HepG2 (cell line): ENCODE measurements around the gene DYNLT2B. TPM values are rescaled to one million over a fixed set of nuclear protein-coding genes. Genes with fewer than 3 reads are reported as not detected.

Experiments
- ATAC-seq: fragments of 200-7000 bp; cut with Tn5 transposase; 3 replicates; pipeline ENCODE4 v1.9.1; 2020; ENCODE audit warnings: mild to moderate bottlenecking, moderate library complexity
- BruUV-seq: library from RNA; stranded (reverse); fragments of 400-500 nt; replicated peaks from 2 replicates; lab custom pipeline; 2021; lab: Mats Ljungman, UMichigan
- CTCF ChIA-PET: fragments of 300-600 bp; formaldehyde crosslinking; extraction: SDS; loops from one replicate; lab custom pipeline; 2021; ENCODE audit warnings: low total read pairs, inconsistent platforms, low intra/inter-chr PET ratio; lab: Yijun Ruan, JAX
- POLR2A ChIA-PET: fragments of 350-600 bp; sonication (Branson Sonifier 250); formaldehyde crosslinking; loops from one replicate; lab custom pipeline; 2020; ENCODE audit warnings: antibody characterized with exemption, inconsistent platforms; lab: Yijun Ruan, JAX
- DNase-seq: peaks from one replicate; pipeline ENCODE4 v3.0.0-alpha.2; 2015; ENCODE audit warnings: low spot score
- FAIRE-seq: peaks from 3 replicates; lab custom pipeline; 2011; peaks lifted over from hg19 to GRCh38; lab: Jason Lieb, UNC
- H2AFZ ChIP-seq: one replicate; pipeline ENCODE4 v1.6.1; 2011; ENCODE audit warnings: low read length, inconsistent platforms
- H3K27ac ChIP-seq: fragments of 300-600 bp; 3 replicates; pipeline ENCODE4 v1.8.0; 2011; ENCODE audit warnings: mixed run types, mild to moderate bottlenecking, mixed read lengths, low read length, inconsistent platforms; ENCODE audit not compliant: insufficient read depth; ENCODE audit errors: extremely low read length
- H3K27me3 ChIP-seq, 2 experiments: fragments of 200-600 bp in 1 of 2; 2 replicates in 1 of 2; 3 replicates in 1 of 2; pipeline versions ENCODE4 v1.6.0 to v1.8.0; 2011; ENCODE audit warnings: low read length in 2 of 2, mild to moderate bottlenecking in 2 of 2, moderate library complexity in 2 of 2, inconsistent platforms in 1 of 2; ENCODE audit not compliant: insufficient read depth in 2 of 2, control insufficient read depth in 1 of 2
- H3K36me3 ChIP-seq, 2 experiments: fragments of 200-600 bp in 1 of 2; replicated peaks in 1 of 2; 2 replicates in 1 of 2; 3 replicates in 1 of 2; pipeline versions ENCODE4 v1.5.1 to v1.8.0; 2011; ENCODE audit warnings: low read length in 2 of 2, inconsistent platforms in 1 of 2; ENCODE audit not compliant: insufficient read depth in 2 of 2, control insufficient read depth in 1 of 2
- H3K4me1 ChIP-seq: 2 replicates; pipeline ENCODE4 v1.5.1; 2012; ENCODE audit warnings: low read length, inconsistent platforms; ENCODE audit not compliant: insufficient read depth
- H3K4me2 ChIP-seq: 2 replicates; pipeline ENCODE4 v1.6.0; 2011; ENCODE audit warnings: low read depth, low read length, inconsistent platforms
- H3K4me3 ChIP-seq, 3 experiments: fragments of 200-600 bp in 1 of 3; sonication (generic), shearing (Covaris generic) in 1 of 3; replicated peaks in 1 of 3; 2 replicates each; pipeline ENCODE4 v1.5.1; 2011 to 2016; ENCODE audit warnings: low read length in 3 of 3, inconsistent platforms in 2 of 3, low read depth in 2 of 3, mild to moderate bottlenecking in 2 of 3, control low read depth in 1 of 3, mixed read lengths in 1 of 3; ENCODE audit not compliant: insufficient read depth in 1 of 3
- H3K79me2 ChIP-seq: one replicate; pipeline ENCODE4 v1.6.1; 2011; ENCODE audit warnings: low read length, inconsistent platforms; ENCODE audit not compliant: insufficient read depth
- H3K9ac ChIP-seq: 2 replicates; pipeline ENCODE4 v1.6.0; 2011; ENCODE audit warnings: mild to moderate bottlenecking, low read depth, low read length, inconsistent platforms; ENCODE audit not compliant: insufficient read depth
- H3K9me3 ChIP-seq: 2 replicates; pipeline ENCODE4 v1.5.1; 2012; ENCODE audit warnings: mild to moderate bottlenecking, low read length
- H4K20me1 ChIP-seq: 2 replicates; pipeline ENCODE4 v1.6.0; 2011; ENCODE audit warnings: inconsistent platforms, mild to moderate bottlenecking, low read length, moderate library complexity; ENCODE audit not compliant: insufficient read depth
- ATAD3A ChIP-seq: sonication (generic); formaldehyde crosslinking; IDR thresholded peaks from 2 replicates; pipeline ENCODE4 v1.4.0; 2020; ENCODE audit warnings: missing genetic modification reagents
- BORCS8-MEF2B ChIP-seq: sonication (generic); formaldehyde crosslinking; IDR thresholded peaks from 2 replicates; pipeline ENCODE4 v1.8.0; 2022; ENCODE audit warnings: mild to moderate bottlenecking, missing genetic modification reagents
- MAFK ChIP-seq, 2 experiments: IDR thresholded peaks in 1 of 2; conservative IDR thresholded peaks in 1 of 2; 2 replicates each; pipeline ENCODE4 v1.6.1; 2011; ENCODE audit warnings: improper control_type of control experiment in 2 of 2, low read length in 2 of 2
- MZF1 ChIP-seq: sonication (generic); formaldehyde crosslinking; IDR thresholded peaks from 2 replicates; pipeline ENCODE4 v1.8.1; 2023; ENCODE audit warnings: mild to moderate bottlenecking, missing genetic modification reagents, borderline replicate concordance
- TGIF2 ChIP-seq: IDR thresholded peaks from 2 replicates; pipeline ENCODE4 v1.6.1; 2016; ENCODE audit warnings: control low read depth, missing compliant biosample characterization
- ZNF136 ChIP-seq: sonication (generic); formaldehyde crosslinking; IDR thresholded peaks from 2 replicates; pipeline ENCODE4 v1.8.1; 2022; ENCODE audit warnings: low read depth, mild to moderate bottlenecking, moderate library complexity, missing genetic modification reagents
- ZNF431 ChIP-seq: sonication (generic); formaldehyde crosslinking; IDR thresholded peaks from 2 replicates; pipeline ENCODE4 v1.9.0; 2022; ENCODE audit warnings: missing genetic modification reagents, low read depth, mild to moderate bottlenecking, borderline replicate concordance
- WGBS: methylation state at CpG from one replicate; pipeline ENCODE4 v1.1.6; 2017; ENCODE audit warnings: low lambda C conversion rate; 5-methylcytosine and 5-hydroxymethylcytosine counted together
- in situ Hi-C: cut with HindIII; loops from 2 replicates; pipeline ENCODE4 v1.10.0; 2017; ENCODE audit warnings: low pct_unique_long_range_greater_than_20kb; ENCODE audit not compliant: extremely low pct_ligation_motif_present
- intact Hi-C: fragments of 100-400 bp; cut with micrococcal nuclease; formaldehyde crosslinking; loops from one replicate; pipeline ENCODE4 v1.10.0; 2022; ENCODE audit not compliant: unreplicated experiment
- polyA plus RNA-seq, 8 experiments: library from polyadenylated mRNA; depleted of rRNA in 3 of 8; stranded (reverse) in 7 of 8; unstranded in 1 of 8; fragments of >200 nt; fragmentation: Illumina TruSeq in 4 of 8; extraction: Trizol in 4 of 8; gene quantifications; 2 replicates each; pipeline versions ENCODE4 v1.2.1 to v1.2.3, GENCODE V29; 2011 to 2016; ENCODE audit warnings: low read depth in 4 of 8, missing spikeins in 1 of 8, mixed read lengths in 1 of 8; ENCODE audit not compliant: insufficient read depth in 1 of 8
- total RNA-seq, 5 experiments: library from RNA; depleted of rRNA; stranded (reverse); fragments of >200 nt; fragmentation: Illumina TruSeq; extraction: Trizol; gene quantifications; 2 replicates each; pipeline ENCODE4 v1.2.3, GENCODE V29; 2016; ENCODE audit warnings: low read depth in 1 of 5
- TF ChIP-seq, protein P1 (sequence below): sonication (generic); formaldehyde crosslinking; IDR thresholded peaks from 2 replicates; pipeline ENCODE4 v1.8.1; 2022; ENCODE audit warnings: mild to moderate bottlenecking, missing genetic modification reagents
- TF ChIP-seq, protein P2 (sequence below): sonication (generic); formaldehyde crosslinking; IDR thresholded peaks from 2 replicates; pipeline ENCODE4 v1.4.0; 2020; ENCODE audit warnings: mild to moderate bottlenecking, missing genetic modification reagents, borderline replicate concordance

Gene DYNLT2B
- total and polyA plus RNA-seq, 2 of the 13 experiments (the other 11 are each of a cell fraction or from before 2014, with no cell fraction given): 4.0 to 7.0 TPM

DNA sequence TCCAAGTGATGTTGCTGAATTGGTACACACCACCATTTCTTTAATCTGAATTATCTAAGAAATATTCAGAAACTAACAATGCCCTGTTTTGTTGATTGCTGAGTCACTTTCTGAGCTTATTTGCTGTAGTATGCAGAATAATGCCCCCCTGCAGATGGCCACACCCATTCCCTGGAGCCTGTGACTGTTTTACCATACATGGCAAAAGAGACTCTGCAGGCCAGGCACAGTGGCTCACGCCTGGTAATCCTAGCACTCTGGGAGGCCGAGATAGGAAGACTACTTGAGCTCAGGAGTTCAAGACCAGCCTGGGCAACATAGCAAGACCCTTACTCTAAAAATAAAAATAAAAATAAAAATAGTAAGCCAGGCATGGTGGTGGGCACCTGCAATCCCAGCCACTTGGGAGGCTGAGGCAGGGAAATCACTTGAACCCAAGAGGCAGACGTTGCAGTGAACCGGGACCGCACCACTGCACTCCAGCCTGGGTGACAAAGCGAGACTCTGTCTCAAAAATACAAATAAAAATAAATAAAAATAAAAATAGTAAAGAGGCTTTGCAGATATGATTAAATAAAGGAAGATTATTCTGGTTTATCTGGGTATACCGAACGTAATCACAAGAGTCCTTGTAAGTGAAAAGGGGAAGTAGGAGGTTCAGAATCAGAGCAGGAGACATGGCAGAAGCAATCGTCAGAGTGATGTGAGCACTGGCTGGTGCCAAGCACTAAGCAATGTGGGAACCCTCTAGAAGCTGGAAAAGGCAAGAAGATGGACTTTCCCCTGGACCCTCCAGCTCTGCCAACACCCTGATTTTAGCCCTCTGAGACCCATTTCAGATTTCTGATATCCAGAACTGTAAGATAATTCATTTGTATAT lies 49.5 kb downstream of the DYNLT2B start:
- Histone ChIP-seq H3K79me2 (peaks cover 4% of the 10 kb centered on the region), H3K4me1 (no peaks in the 10 kb centered on the region), H3K36me3 (peaks cover 10 to 40% of the 10 kb centered on the region in 2 experiments; a peak in 4 of 5 replicates), H3K27me3 (no peaks in the 10 kb centered on the region), H3K27ac (no peak overlapping the region), H3K9me3 (no peaks in the 10 kb centered on the region), H3K9ac (no peak overlapping the region), H3K4me2 (no peak overlapping the region), H4K20me1 (no peaks in the 10 kb centered on the region), H3K4me3 (no peak overlapping the region), H2AFZ (no peak overlapping the region)
- 96% methylated on average over 9 of the region's 9 CpGs for WGBS
- in situ Hi-C loops (no loop called here), intact Hi-C loops (no loop called here)
- ChIA-PET POLR2A (no interaction called here), CTCF (no interaction called here)
- no TSS peak for BruUV-seq
- FAIRE-seq (no peak), DNase-seq (no peak), ATAC-seq (no peak)
- TF ChIP-seq MAFK (conservative IDR thresholded peaks at IDR 0.05 in 1 of 2, IDR thresholded peaks at IDR 0.05 in 1 of 2; ENCODE audit: low read length in 2 of 2) (peak; percentile 12 to 58; a peak in 3 of 4 replicates), TGIF2 (CRISPR knock-in tag) (no peak), ATAD3A (CRISPR knock-in tag) (no peak)
- TF ChIP-seq, protein P1, sequence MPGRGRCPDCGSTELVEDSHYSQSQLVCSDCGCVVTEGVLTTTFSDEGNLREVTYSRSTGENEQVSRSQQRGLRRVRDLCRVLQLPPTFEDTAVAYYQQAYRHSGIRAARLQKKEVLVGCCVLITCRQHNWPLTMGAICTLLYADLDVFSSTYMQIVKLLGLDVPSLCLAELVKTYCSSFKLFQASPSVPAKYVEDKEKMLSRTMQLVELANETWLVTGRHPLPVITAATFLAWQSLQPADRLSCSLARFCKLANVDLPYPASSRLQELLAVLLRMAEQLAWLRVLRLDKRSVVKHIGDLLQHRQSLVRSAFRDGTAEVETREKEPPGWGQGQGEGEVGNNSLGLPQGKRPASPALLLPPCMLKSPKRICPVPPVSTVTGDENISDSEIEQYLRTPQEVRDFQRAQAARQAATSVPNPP: no peak

DNA sequence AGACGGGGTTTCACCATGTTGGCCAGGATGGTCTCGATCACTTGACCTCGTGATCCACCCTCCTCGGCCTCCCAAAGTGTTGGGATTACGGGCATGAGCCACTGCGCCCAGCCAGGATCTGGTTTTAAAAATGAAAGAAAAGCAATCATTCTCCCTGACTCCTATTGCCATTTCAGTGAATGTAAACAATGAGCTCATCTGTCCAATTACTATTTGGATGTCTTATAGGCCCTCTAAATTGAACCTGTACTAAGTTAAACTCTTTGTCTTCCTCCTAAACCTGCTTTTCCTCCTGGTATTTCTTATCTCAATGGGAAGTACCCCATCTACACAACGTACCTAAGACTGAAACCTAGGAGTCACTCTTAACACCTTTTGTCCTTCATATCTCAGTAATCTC lies 54.2 kb downstream of the DYNLT2B start:
- Histone ChIP-seq H3K9ac (no peak overlapping the region), H3K79me2 (peaks cover 6% of the 10 kb centered on the region), H3K9me3 (no peaks in the 10 kb centered on the region), H3K27me3 (no peaks in the 10 kb centered on the region), H3K4me1 (no peaks in the 10 kb centered on the region), H2AFZ (no peak overlapping the region), H3K4me3 (no peak overlapping the region), H3K4me2 (no peak overlapping the region), H3K36me3 (peaks cover 1 to 35% of the 10 kb centered on the region in 2 experiments; a peak in 2 of 5 replicates), H4K20me1 (no peaks in the 10 kb centered on the region), H3K27ac (no peak overlapping the region)
- FAIRE-seq (no peak), DNase-seq (no peak), ATAC-seq (no peak)
- in situ Hi-C loops (no loop called here), intact Hi-C loops (no loop called here)
- BruUV-seq: no TSS peak
- WGBS: 100% methylated on average over 7 of the region's 7 CpGs
- POLR2A ChIA-PET: no interaction called here
- CTCF ChIA-PET: no interaction called here
- TF ChIP-seq ZNF431 (CRISPR knock-in tag): no peak
- no peak for TF ChIP-seq BORCS8-MEF2B (CRISPR knock-in tag)
- TF ChIP-seq, protein P2, sequence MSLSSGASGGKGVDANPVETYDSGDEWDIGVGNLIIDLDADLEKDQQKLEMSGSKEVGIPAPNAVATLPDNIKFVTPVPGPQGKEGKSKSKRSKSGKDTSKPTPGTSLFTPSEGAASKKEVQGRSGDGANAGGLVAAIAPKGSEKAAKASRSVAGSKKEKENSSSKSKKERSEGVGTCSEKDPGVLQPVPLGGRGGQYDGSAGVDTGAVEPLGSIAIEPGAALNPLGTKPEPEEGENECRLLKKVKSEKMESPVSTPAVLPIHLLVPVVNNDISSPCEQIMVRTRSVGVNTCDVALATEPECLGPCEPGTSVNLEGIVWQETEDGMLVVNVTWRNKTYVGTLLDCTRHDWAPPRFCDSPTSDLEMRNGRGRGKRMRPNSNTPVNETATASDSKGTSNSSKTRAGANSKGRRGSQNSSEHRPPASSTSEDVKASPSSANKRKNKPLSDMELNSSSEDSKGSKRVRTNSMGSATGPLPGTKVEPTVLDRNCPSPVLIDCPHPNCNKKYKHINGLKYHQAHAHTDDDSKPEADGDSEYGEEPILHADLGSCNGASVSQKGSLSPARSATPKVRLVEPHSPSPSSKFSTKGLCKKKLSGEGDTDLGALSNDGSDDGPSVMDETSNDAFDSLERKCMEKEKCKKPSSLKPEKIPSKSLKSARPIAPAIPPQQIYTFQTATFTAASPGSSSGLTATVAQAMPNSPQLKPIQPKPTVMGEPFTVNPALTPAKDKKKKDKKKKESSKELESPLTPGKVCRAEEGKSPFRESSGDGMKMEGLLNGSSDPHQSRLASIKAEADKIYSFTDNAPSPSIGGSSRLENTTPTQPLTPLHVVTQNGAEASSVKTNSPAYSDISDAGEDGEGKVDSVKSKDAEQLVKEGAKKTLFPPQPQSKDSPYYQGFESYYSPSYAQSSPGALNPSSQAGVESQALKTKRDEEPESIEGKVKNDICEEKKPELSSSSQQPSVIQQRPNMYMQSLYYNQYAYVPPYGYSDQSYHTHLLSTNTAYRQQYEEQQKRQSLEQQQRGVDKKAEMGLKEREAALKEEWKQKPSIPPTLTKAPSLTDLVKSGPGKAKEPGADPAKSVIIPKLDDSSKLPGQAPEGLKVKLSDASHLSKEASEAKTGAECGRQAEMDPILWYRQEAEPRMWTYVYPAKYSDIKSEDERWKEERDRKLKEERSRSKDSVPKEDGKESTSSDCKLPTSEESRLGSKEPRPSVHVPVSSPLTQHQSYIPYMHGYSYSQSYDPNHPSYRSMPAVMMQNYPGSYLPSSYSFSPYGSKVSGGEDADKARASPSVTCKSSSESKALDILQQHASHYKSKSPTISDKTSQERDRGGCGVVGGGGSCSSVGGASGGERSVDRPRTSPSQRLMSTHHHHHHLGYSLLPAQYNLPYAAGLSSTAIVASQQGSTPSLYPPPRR: no peak
- TF ChIP-seq ZNF136 (CRISPR knock-in tag): no peak
- no peak for TF ChIP-seq MZF1
